OCI-LY3 (cell line): Measurements from ENCODE around the gene IFT52.
"Not testable (repeated sequence)": the region's sequence is repeated elsewhere in the genome, so short reads cannot be mapped to it uniquely, and the experiment has no call there.

Experiments
- H2AFZ ChIP-seq: fragments of 200-600, 300-600 bp; shearing (Covaris generic); 2 replicates; pipeline ENCODE4 v1.6.0; 2014; ENCODE audit warnings: antibody characterized with exemption, low read depth, low read length
- H3K27ac ChIP-seq: fragments of 200-600, 300-600 bp; sonication (generic); 2 replicates; pipeline ENCODE4 v1.5.1; 2014; ENCODE audit warnings: mild to moderate bottlenecking, low read length, moderate library complexity, mixed read lengths
- H3K27me3 ChIP-seq: fragments of 200-600, 300-600 bp; sonication (generic); 2 replicates; pipeline ENCODE4 v1.6.1; 2014; ENCODE audit warnings: low read depth, low read length, mixed read lengths
- H3K36me3 ChIP-seq: fragments of 200-600, 300-600 bp; sonication (generic); replicated peaks from 2 replicates; pipeline ENCODE3; 2014; ENCODE audit warnings: low read depth, low read length, mixed read lengths
- H3K4me1 ChIP-seq: fragments of 300-600, 200-600 bp; sonication (generic); 2 replicates; pipeline ENCODE4 v1.6.1; 2014; ENCODE audit warnings: low read length, mixed read lengths
- H3K4me2 ChIP-seq: fragments of 200-600, 300-600 bp; sonication (generic); 2 replicates; pipeline ENCODE4 v1.6.1; 2014; ENCODE audit warnings: low read length, mixed read lengths
- H3K4me3 ChIP-seq: fragments of 300-600, 200-600 bp; sonication (generic); 2 replicates; pipeline ENCODE4 v1.5.1; 2014; ENCODE audit warnings: antibody characterized with exemption, mild to moderate bottlenecking, low read length, moderate library complexity
- H3K79me2 ChIP-seq: fragments of 300-600, 200-600 bp; shearing (Covaris generic); 2 replicates; pipeline ENCODE4 v1.6.1; 2014; ENCODE audit warnings: mild to moderate bottlenecking, low read length, mixed read lengths
- H3K9ac ChIP-seq: fragments of 300-600, 200-600 bp; shearing (Covaris generic); 2 replicates; pipeline ENCODE4 v1.6.0; 2014; ENCODE audit warnings: mild to moderate bottlenecking, low read length, moderate library complexity
- H3K9me3 ChIP-seq: fragments of 200-600, 300-600 bp; shearing (Covaris generic); 2 replicates; pipeline ENCODE4 v1.6.1; 2014; ENCODE audit warnings: low read length, mixed read lengths; ENCODE audit not compliant: insufficient read depth
- H4K20me1 ChIP-seq: fragments of 200-600, 300-600 bp; sonication (generic); 2 replicates; pipeline ENCODE4 v1.6.1; 2016; ENCODE audit warnings: low read length, mixed read lengths; ENCODE audit not compliant: insufficient read depth
- CTCF ChIP-seq: fragments of 200-600, 300-600 bp; sonication (generic); IDR thresholded peaks from 2 replicates; pipeline ENCODE4 v1.5.1; 2014; ENCODE audit warnings: antibody characterized with exemption, low read length, low read depth
- EZH2phosphoT487 ChIP-seq: fragments of 200-600 bp; shearing (Covaris generic); IDR thresholded peaks from 2 replicates; pipeline ENCODE4 v1.6.1; 2018; ENCODE audit warnings: antibody characterized with exemption, mixed run types, low read depth

The IFT52 gene

DNA sequence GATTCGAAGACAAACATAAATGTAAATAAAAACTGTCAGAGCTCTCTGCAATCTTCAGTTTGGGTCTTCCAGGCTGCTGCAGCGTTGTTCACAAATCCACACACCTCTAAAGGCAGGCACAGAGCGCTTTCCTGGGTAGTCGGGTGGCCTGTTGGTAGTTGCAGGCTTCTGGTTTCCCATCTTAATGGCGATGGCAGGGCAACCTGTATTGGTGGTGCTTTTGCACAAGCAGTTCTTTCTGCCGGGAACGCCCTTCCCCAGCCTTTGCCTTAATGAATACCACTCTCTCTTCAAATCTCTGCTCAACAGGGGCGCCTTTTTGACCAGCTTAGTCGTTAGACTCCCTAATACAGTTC lies 723 bp upstream of the IFT52 start:
- Histone ChIP-seq H3K4me3 (peak overlapping the region; percentile 80), H4K20me1 (no peaks in the 10 kb centered on the region), H3K79me2 (peaks cover 7% of the 10 kb centered on the region; the same call in 1 of the 2 replicates), H3K4me1 (peaks cover 11% of the 10 kb centered on the region), H3K27me3 (peaks cover 6% of the 10 kb centered on the region; the same call in 1 of the 2 replicates), H3K9me3 (no peaks in the 10 kb centered on the region), H3K4me2 (peak overlapping the region; percentile 87), H2AFZ (peak overlapping the region; percentile 94), H3K36me3 (no peaks in the 10 kb centered on the region), H3K27ac (peak overlapping the region; percentile 55), H3K9ac (peak overlapping the region; percentile 74)
- no peak for TF ChIP-seq EZH2phosphoT487
- no peak for TF ChIP-seq CTCF

- H3K4me3 ChIP-seq, H3K79me2 ChIP-seq, H3K4me1 ChIP-seq, H2AFZ ChIP-seq, H3K9ac ChIP-seq, H4K20me1 ChIP-seq, H3K27ac ChIP-seq, H3K4me2 ChIP-seq, H3K9me3 ChIP-seq, H3K27me3 ChIP-seq: not testable (repeated sequence)
- H3K36me3 ChIP-seq = peaks cover 16% of the 10 kb centered on the region
These were observed 11.2 kb downstream of the IFT52 start for GRCh38 chr20:43601960-43602359.

DNA sequence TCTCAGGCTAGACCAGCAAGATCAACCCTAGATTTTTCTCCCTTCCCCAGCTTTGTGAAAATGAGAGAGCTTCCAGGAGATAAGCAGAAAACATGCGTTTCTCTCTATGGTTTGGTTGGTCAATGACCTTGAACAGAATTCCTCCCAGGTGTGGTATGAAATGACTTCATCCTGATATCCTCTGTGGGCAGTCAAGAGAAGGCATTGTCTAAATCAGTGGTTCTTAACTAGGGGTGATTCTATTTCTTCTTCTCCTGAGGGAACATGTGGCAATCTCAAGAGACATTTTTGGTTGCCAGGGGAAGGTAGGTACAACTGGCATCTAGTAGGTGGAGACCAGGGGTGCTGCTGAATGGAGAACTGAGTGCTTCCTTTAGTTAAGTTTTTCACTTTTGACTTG lies 12.4 kb downstream of the IFT52 start:
- no peak overlapping the region for H3K9ac ChIP-seq
- no peak overlapping the region for H3K27ac ChIP-seq
- no peaks in the 10 kb centered on the region for H4K20me1 ChIP-seq
- TF ChIP-seq EZH2phosphoT487 (no peak), CTCF (no peak)
- no peaks in the 10 kb centered on the region for H3K27me3 ChIP-seq
- no peaks in the 10 kb centered on the region for H3K4me1 ChIP-seq
- H3K79me2 ChIP-seq = no peaks in the 10 kb centered on the region
- no peak overlapping the region for H2AFZ ChIP-seq
- no peaks in the 10 kb centered on the region for H3K9me3 ChIP-seq
- no peak overlapping the region for H3K4me3 ChIP-seq
- H3K4me2 ChIP-seq = no peak overlapping the region
- H3K36me3 ChIP-seq = peaks cover 12% of the 10 kb centered on the region

DNA sequence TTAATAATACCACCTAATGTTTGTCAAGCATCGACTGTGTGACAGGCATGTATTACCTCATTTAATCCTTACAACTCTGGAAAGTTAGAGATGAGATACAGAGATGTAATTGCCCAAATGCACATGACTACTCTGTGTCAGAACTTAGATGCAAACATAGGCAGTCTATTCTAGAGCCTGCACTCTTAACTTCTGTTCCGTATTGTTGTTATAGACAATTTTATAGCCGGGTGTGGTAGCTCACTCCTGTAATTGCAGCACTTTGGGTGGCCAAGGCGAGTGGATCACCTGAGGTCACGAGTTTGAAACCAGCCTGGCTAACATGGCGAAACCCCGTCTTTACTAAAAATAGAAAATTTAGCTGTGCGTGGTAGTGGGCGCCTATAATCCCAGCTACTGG lies 15.0 kb downstream of the IFT52 start:
- H3K79me2 ChIP-seq = no peaks in the 10 kb centered on the region
- H3K27ac ChIP-seq = no peak overlapping the region
- no peaks in the 10 kb centered on the region for H3K4me1 ChIP-seq
- H3K9me3 ChIP-seq = no peaks in the 10 kb centered on the region
- no peaks in the 10 kb centered on the region for H3K27me3 ChIP-seq
- TF ChIP-seq CTCF (no peak), EZH2phosphoT487 (no peak)
- H4K20me1 ChIP-seq = no peaks in the 10 kb centered on the region
- H3K4me2 ChIP-seq = no peak overlapping the region
- no peak overlapping the region for H3K4me3 ChIP-seq
- H3K9ac ChIP-seq = no peak overlapping the region
- peaks cover 14% of the 10 kb centered on the region for H3K36me3 ChIP-seq
- no peak overlapping the region for H2AFZ ChIP-seq

GRCh38 chr20:43607278-43607677 lies 16.5 kb downstream of the IFT52 start:
- H3K4me1 ChIP-seq, H2AFZ ChIP-seq, H3K27ac ChIP-seq, H3K27me3 ChIP-seq, H4K20me1 ChIP-seq, H3K4me3 ChIP-seq, H3K4me2 ChIP-seq, H3K9me3 ChIP-seq, H3K79me2 ChIP-seq, H3K9ac ChIP-seq: not testable (repeated sequence)
- H3K36me3 ChIP-seq = peaks cover 14% of the 10 kb centered on the region
